HG02610 (cell line): ENCODE results near the gene CYB5A.
"Not testable (repeated sequence)": the region's sequence is repeated elsewhere in the genome, so short reads cannot be mapped to it uniquely, and the experiment has no call there.

Experiments
- ATAC-seq: cut with Tn5 transposase; IDR thresholded peaks from one replicate; pipeline ENCODE4 v1.9.1; 2021; ENCODE audit warnings: mild to moderate bottlenecking, moderate library complexity; ENCODE audit not compliant: unreplicated experiment

CYB5A gene

GRCh38 chr18:74299162-74299561 lies 7.4 kb upstream of the CYB5A start:
- no peak for ATAC-seq

- ATAC-seq, result no peak
These were observed 2.8 kb upstream of the CYB5A start for GRCh38 chr18:74294526-74294925.

- ATAC-seq, result not testable (repeated sequence)
These were observed 1.2 kb upstream of the CYB5A start for GRCh38 chr18:74292982-74293381.

- no peak for ATAC-seq
These were observed 737 bp upstream of the CYB5A start for GRCh38 chr18:74292541-74292858.

GRCh38 chr18:74291472-74291770 lies 342 bp downstream of the CYB5A start:
- ATAC-seq, result no peak

GRCh38 chr18:74290794-74291471 lies 830 bp downstream of the CYB5A start:
- ATAC-seq, result no peak

GRCh38 chr18:74290021-74290420 lies 1.7 kb downstream of the CYB5A start:
- ATAC-seq, result no peak

GRCh38 chr18:74289137-74289536 lies 2.6 kb downstream of the CYB5A start:
- no peak for ATAC-seq

GRCh38 chr18:74288730-74289129 lies 3.0 kb downstream of the CYB5A start:
- no peak for ATAC-seq

GRCh38 chr18:74288041-74288440 lies 3.7 kb downstream of the CYB5A start:
- no peak for ATAC-seq

- no peak for ATAC-seq
These were observed 4.9 kb downstream of the CYB5A start for GRCh38 chr18:74286856-74287255.

- ATAC-seq, result no peak
These were observed 5.5 kb downstream of the CYB5A start for GRCh38 chr18:74286106-74286855.

- ATAC-seq, result not testable (repeated sequence)
These were observed 6.2 kb downstream of the CYB5A start for GRCh38 chr18:74285583-74285982.

- no peak for ATAC-seq
These were observed 6.8 kb downstream of the CYB5A start for GRCh38 chr18:74284980-74285355.

- ATAC-seq, result no peak
These were observed 7.4 kb downstream of the CYB5A start for GRCh38 chr18:74284191-74284979.

GRCh38 chr18:74283646-74284045 lies 8.1 kb downstream of the CYB5A start:
- no peak for ATAC-seq

- no peak for ATAC-seq
These were observed 8.8 kb downstream of the CYB5A start for GRCh38 chr18:74282755-74283554.

GRCh38 chr18:74281980-74282754 lies 9.6 kb downstream of the CYB5A start:
- ATAC-seq, result no peak

- no peak for ATAC-seq
These were observed 10.5 kb downstream of the CYB5A start for GRCh38 chr18:74281011-74281979.
